Bronchial epithelial cell (primary cell): ENCODE results near the gene RAB8B. TPM values are rescaled to one million over a fixed set of nuclear protein-coding genes. Genes with fewer than 3 reads are reported as not detected.
"Not testable (repeated sequence)": the region's sequence is repeated elsewhere in the genome, so short reads cannot be mapped to it uniquely, and the experiment has no call there.

ENCODE experiments used
- DNase-seq: peaks from one replicate; pipeline ENCODE4 v3.0.0-alpha.2; 2010; ENCODE audit warnings: low read depth
- FAIRE-seq: peaks from 2 replicates; lab custom pipeline; 2011; peaks lifted over from hg19 to GRCh38; lab: Jason Lieb, UNC
- H3K27me3 ChIP-seq: 2 replicates; pipeline ENCODE4 v1.5.1; 2011; ENCODE audit warnings: low read length; ENCODE audit not compliant: control insufficient read depth, insufficient read depth
- H3K36me3 ChIP-seq: 2 replicates; pipeline ENCODE4 v1.5.1; 2011; ENCODE audit warnings: low read length; ENCODE audit not compliant: control insufficient read depth, insufficient read depth
- H3K4me3 ChIP-seq: 2 replicates; pipeline ENCODE4 v1.5.1; 2011; ENCODE audit warnings: mild to moderate bottlenecking, low read depth, low read length, control low read depth
- CTCF ChIP-seq: IDR thresholded peaks from 2 replicates; pipeline ENCODE4 v1.5.1; 2011; ENCODE audit warnings: mild to moderate bottlenecking, moderate library complexity, low read length, control low read depth, inconsistent platforms; ENCODE audit not compliant: insufficient read depth, severe bottlenecking
- total RNA-seq: library from RNA; depleted of rRNA; stranded (reverse); fragments of >200 nt; gene quantifications from 2 replicates; pipeline ENCODE4 v1.2.1, GENCODE V29; 2014

Gene RAB8B
- total RNA-seq, 1 donor from 2014 or later: 18.7 TPM

- FAIRE-seq (no peak), DNase-seq (no peak)
- no peak for TF ChIP-seq CTCF
- H3K4me3 ChIP-seq: no peak overlapping the region
- no peaks in the 10 kb centered on the region for H3K27me3 ChIP-seq
- H3K36me3 ChIP-seq: no peaks in the 10 kb centered on the region
Observed at GRCh38 chr15:63232405-63232804, 43.0 kb downstream of the RAB8B start.

- no peak for TF ChIP-seq CTCF
- H3K36me3 ChIP-seq: no peaks in the 10 kb centered on the region
- no peak overlapping the region for H3K4me3 ChIP-seq
- H3K27me3 ChIP-seq: no peaks in the 10 kb centered on the region
- DNase-seq (no peak), FAIRE-seq (no peak)
Observed at GRCh38 chr15:63232943-63233342, 43.5 kb downstream of the RAB8B start.

GRCh38 chr15:63233667-63234423 lies 44.4 kb downstream of the RAB8B start:
- FAIRE-seq (no peak), DNase-seq (peak; percentile 72)
- no peak overlapping the region for H3K4me3 ChIP-seq

GRCh38 chr15:63234451-63234870 lies 45.1 kb downstream of the RAB8B start:
- no peak for TF ChIP-seq CTCF
- Histone ChIP-seq H3K27me3 (no peaks in the 10 kb centered on the region), H3K4me3 (no peak overlapping the region), H3K36me3 (no peaks in the 10 kb centered on the region)
- FAIRE-seq: no peak
- DNase-seq: no peak

More at GRCh38 chr15:63233667-63234423, 44.4 kb downstream of the RAB8B start:
- no peaks in the 10 kb centered on the region for H3K36me3 ChIP-seq
- TF ChIP-seq CTCF: no peak
- no peaks in the 10 kb centered on the region for H3K27me3 ChIP-seq

GRCh38 chr15:63236272-63236671 lies 46.9 kb downstream of the RAB8B start:
- DNase-seq (peak; percentile 49), FAIRE-seq (no peak)
- no peak overlapping the region for H3K4me3 ChIP-seq
- H3K36me3 ChIP-seq: no peaks in the 10 kb centered on the region
- TF ChIP-seq CTCF: no peak
- no peaks in the 10 kb centered on the region for H3K27me3 ChIP-seq

GRCh38 chr15:63237086-63237485 lies 47.7 kb downstream of the RAB8B start:
- H3K36me3 ChIP-seq, DNase-seq, FAIRE-seq, H3K4me3 ChIP-seq, H3K27me3 ChIP-seq: not testable (repeated sequence)
